Stimulated activated CD8-positive, alpha-beta memory T cell treated with anti-CD3 and anti-CD28 coated beads, Interleukin-12 subunit alpha, Interleukin-12 subunit beta, amount 100 ng/mL, for 24 hours (primary cell): Measurements from ENCODE around the gene GJB3.
"Not testable (repeated sequence)": the region's sequence is repeated elsewhere in the genome, so short reads cannot be mapped to it uniquely, and the experiment has no call there.

Experiments
- DNase-seq: peaks from one replicate; pipeline ENCODE4 v3.0.0-alpha.2; 2020; ENCODE audit errors: extremely low read depth

GJB3 gene

GRCh38 chr1:34785231-34785874 is 4.3 kb downstream of the GJB3 start:
- DNase-seq: no peak

- DNase-seq: no peak
Observed at GRCh38 chr1:34785875-34786470, 5.0 kb downstream of the GJB3 start.

GRCh38 chr1:34786521-34787325 is 5.7 kb downstream of the GJB3 start:
- DNase-seq: peak; percentile 20

- no peak for DNase-seq
Observed at GRCh38 chr1:34787461-34788420, 6.7 kb downstream of the GJB3 start.

- DNase-seq: no peak
Observed at GRCh38 chr1:34790985-34791384, 10.0 kb downstream of the GJB3 start.

GRCh38 chr1:34792424-34792823 is 11.4 kb downstream of the GJB3 start:
- no peak for DNase-seq

- DNase-seq: no peak
Observed at GRCh38 chr1:34792868-34793727, 12.1 kb downstream of the GJB3 start, which contains the start of gene GJA4. Gene GJA4 (plus strand): TSS chr1:34792999. CDS start chr1:34794214, 1,215 bp downstream.

- no peak for DNase-seq
Observed at GRCh38 chr1:34794001-34794789, 13.2 kb downstream of the GJB3 start.

GRCh38 chr1:34794790-34795180 is 13.8 kb downstream of the GJB3 start:
- DNase-seq: no peak

- no peak for DNase-seq
Observed at GRCh38 chr1:34795916-34796315, 14.9 kb downstream of the GJB3 start.

- no peak for DNase-seq
Observed at GRCh38 chr1:34796990-34797389, 16.0 kb downstream of the GJB3 start.

- no peak for DNase-seq
Observed at GRCh38 chr1:34800214-34800613, 19.2 kb downstream of the GJB3 start.

- DNase-seq: no peak
Observed at GRCh38 chr1:34803770-34804169, 22.8 kb downstream of the GJB3 start.

- DNase-seq: no peak
Observed at GRCh38 chr1:34806396-34806795, 25.4 kb downstream of the GJB3 start.

- no peak for DNase-seq
Observed at GRCh38 chr1:34808051-34808810, 27.2 kb downstream of the GJB3 start.

- not testable (repeated sequence) for DNase-seq
Observed at GRCh38 chr1:34810781-34811180, 29.8 kb downstream of the GJB3 start.

GRCh38 chr1:34816332-34816731 is 35.3 kb downstream of the GJB3 start:
- DNase-seq: no peak

- DNase-seq: no peak
Observed at GRCh38 chr1:34816778-34817177, 35.8 kb downstream of the GJB3 start.

GRCh38 chr1:34818862-34819261 is 37.8 kb downstream of the GJB3 start:
- not testable (repeated sequence) for DNase-seq
